Lung (tissue), 12 donors: ENCODE measurements around the gene CD19. TPM values are rescaled to one million over a fixed set of nuclear protein-coding genes. Genes with fewer than 3 reads are reported as not detected.

Experiments used
- ATAC-seq: fragments of 200-7000 bp; cut with Tn5 transposase; one replicate; pipeline ENCODE4 v1.9.1; 2020; ENCODE audit warnings: moderate number of reproducible peaks; ENCODE audit not compliant: insufficient read depth, low FRiP score
- DNase-seq, 3 donors: peaks; one replicate each; pipeline ENCODE4 v3.0.0-alpha.2; 2013 to 2017
- H3K27ac ChIP-seq, 2 donors: one replicate each; pipeline ENCODE4 v1.5.1; 2013; ENCODE audit warnings: mild to moderate bottlenecking in 2 of 2, moderate library complexity in 2 of 2, control low read depth in 1 of 2, inconsistent platforms in 1 of 2, low read depth in 1 of 2, low read length in 1 of 2
- H3K27me3 ChIP-seq, 3 donors: one replicate each; pipeline ENCODE4 v1.5.1; 2013; ENCODE audit warnings: low read length in 2 of 3; ENCODE audit not compliant: control insufficient read depth in 3 of 3, insufficient read depth in 3 of 3
- H3K36me3 ChIP-seq, 4 donors: one replicate each; pipeline ENCODE4 v1.5.1; 2013; ENCODE audit warnings: low read length in 4 of 4, mild to moderate bottlenecking in 1 of 4, moderate library complexity in 1 of 4; ENCODE audit not compliant: control insufficient read depth in 4 of 4, insufficient read depth in 4 of 4
- H3K4me1 ChIP-seq, 5 donors: one replicate each; pipeline ENCODE4 v1.5.1; 2013; ENCODE audit warnings: low read length in 5 of 5, mild to moderate bottlenecking in 2 of 5, moderate library complexity in 1 of 5; ENCODE audit not compliant: control insufficient read depth in 5 of 5, insufficient read depth in 5 of 5
- H3K4me3 ChIP-seq: one replicate; pipeline ENCODE4 v1.5.1; 2013; ENCODE audit warnings: mild to moderate bottlenecking, control low read depth, moderate library complexity
- H3K9ac ChIP-seq, 2 donors: one replicate each; pipeline ENCODE4 v1.5.1; 2013; ENCODE audit warnings: low read length in 2 of 2, control low read depth in 1 of 2; ENCODE audit not compliant: insufficient read depth in 1 of 2
- H3K9me3 ChIP-seq, 4 donors: one replicate each; pipeline ENCODE4 v1.5.1; 2013; ENCODE audit warnings: low read length in 3 of 4, mild to moderate bottlenecking in 1 of 4, moderate library complexity in 1 of 4; ENCODE audit not compliant: control insufficient read depth in 4 of 4, insufficient read depth in 3 of 4
- CTCF ChIP-seq: IDR thresholded peaks from 2 replicates; pipeline ENCODE4 v1.5.1; 2012; ENCODE audit warnings: mild to moderate bottlenecking; ENCODE audit errors: control extremely low read depth, extremely low read depth
- WGBS, 2 donors: extraction: QIAGEN DNeasy Blood & Tissue Kit; methylation state at CpG; one replicate each; pipeline ENCODE4 v1.1.7; 2013; 5-methylcytosine and 5-hydroxymethylcytosine counted together
- polyA plus RNA-seq, 2 donors: library from polyadenylated mRNA; stranded (reverse); fragments of 200-250 nt; gene quantifications; one replicate each; pipeline ENCODE4 v1.2.1, GENCODE V29; 2013
- total RNA-seq, 2 donors: library from RNA; depleted of rRNA in 1 of 2; stranded (reverse); fragments of >200 nt in 1 of 2; gene quantifications; one replicate each; pipeline ENCODE4 v1.2.1, GENCODE V29; 2014 to 2021
- donor health status: control.
- donor health status: control.
- donor health status: Bipolar disorder and iron deficiency.
- donor health status: healthy.
- donor health status: DM: yes; HTN: yes; CAD: no.

CD19 gene
- total and polyA plus RNA-seq, 4 donors: 0.33 to 2.8 (median 1.2) TPM

GRCh38 chr16:28898942-28899341 lies 32.8 kb upstream of the CD19 start:
- WGBS, 2 donors: 93 to 96% methylated on average over 4 of the region's 4 CpGs

GRCh38 chr16:28899882-28900590 lies 31.7 kb upstream of the CD19 start:
- TF ChIP-seq CTCF: no peak
- Histone ChIP-seq H3K27me3 (no peaks in the 10 kb centered on the region), H3K9me3 (no peaks in the 10 kb centered on the region), H3K9ac (no peak overlapping the region), H3K36me3 (peaks cover 0 to 14% (median 1%) of the 10 kb centered on the region in 4 donors), H3K4me1 (no peaks in the 10 kb centered on the region), H3K4me3 (no peak overlapping the region), H3K27ac (no peak overlapping the region)
- 91 to 92% methylated on average over 11 of the region's 11 CpGs for WGBS, 2 donors
- ATAC-seq: no peak
- no peak for DNase-seq

More at GRCh38 chr16:28898942-28899341, 32.8 kb upstream of the CD19 start:
- ATAC-seq (no peak), DNase-seq (no peak)
- Histone ChIP-seq H3K27me3 (no peaks in the 10 kb centered on the region), H3K4me3 (no peak overlapping the region), H3K9ac (no peak overlapping the region), H3K9me3 (no peaks in the 10 kb centered on the region), H3K36me3 (peaks cover 0 to 3% (median 1%) of the 10 kb centered on the region in 4 donors), H3K4me1 (no peaks in the 10 kb centered on the region), H3K27ac (no peak overlapping the region)
- TF ChIP-seq CTCF: no peak

- Histone ChIP-seq H3K27me3 (no peaks in the 10 kb centered on the region), H3K9ac (no peak overlapping the region), H3K27ac (no peak overlapping the region), H3K4me3 (no peak overlapping the region), H3K9me3 (no peaks in the 10 kb centered on the region), H3K4me1 (no peaks in the 10 kb centered on the region), H3K36me3 (peaks cover 0 to 18% (median 1%) of the 10 kb centered on the region in 4 donors)
- ATAC-seq (no peak), DNase-seq (no peak)
- no peak for TF ChIP-seq CTCF
- WGBS, 2 donors: 91 to 96% methylated on average over 25 of the region's 25 CpGs
Measured at GRCh38 chr16:28900601-28901000, 31.2 kb upstream of the CD19 start.

GRCh38 chr16:28901862-28902261 lies 29.9 kb upstream of the CD19 start:
- no peak for TF ChIP-seq CTCF
- Histone ChIP-seq H3K4me1 (no peaks in the 10 kb centered on the region), H3K27ac (no peak overlapping the region), H3K4me3 (no peak overlapping the region), H3K9ac (no peak overlapping the region), H3K27me3 (no peaks in the 10 kb centered on the region), H3K9me3 (no peaks in the 10 kb centered on the region), H3K36me3 (peaks cover 0 to 23% (median 1%) of the 10 kb centered on the region in 4 donors)
- ATAC-seq: no peak
- DNase-seq: no peak
- WGBS, 2 donors: 80 to 81% methylated on average over 15 of the region's 15 CpGs
